Measurements from ENCODE around the gene FAR1. TPM values are rescaled to one million over a fixed set of nuclear protein-coding genes. Genes with fewer than 3 reads are reported as not detected.

FAR1 gene
- total RNA-seq, 4 donors from 2014 or later = 8.0 to 17.0 (median 13.5) TPM

DNA sequence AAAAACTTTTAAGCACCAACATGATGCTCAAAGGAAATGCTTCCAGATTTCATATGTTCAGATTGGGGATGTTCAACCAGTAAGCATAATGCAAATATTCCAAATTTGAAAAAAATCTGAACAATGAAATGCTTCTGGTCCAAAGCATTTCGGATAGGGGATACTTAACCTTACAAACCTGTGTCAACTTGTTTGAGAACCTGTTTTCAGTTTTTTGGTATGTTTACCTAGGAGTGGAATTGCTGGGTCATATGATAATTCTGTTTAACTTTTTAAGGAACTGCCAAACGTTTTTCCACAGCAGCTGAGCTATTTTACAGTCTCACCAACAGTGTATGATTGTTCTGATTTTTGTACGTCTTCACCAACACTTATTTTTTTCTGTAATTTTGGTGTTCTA, 23.7 kb downstream of the FAR1 start:
- no peak for DNase-seq (ENCODE audit: low spot score in 2 of 2)
- WGBS, 2 donors = 45 to 49% methylated on average over 3 of the region's 3 CpGs
- intact Hi-C loops (cut with DNase I; ENCODE audit: low total_unique reads) = no loop called here
- H3K4me3 ChIP-seq (ENCODE audit: low read depth, poor library complexity, severe bottlenecking) = no peak overlapping the region
- no peak for TF ChIP-seq POLR2A (IDR thresholded peaks at IDR 0.05)
- TF ChIP-seq, protein P1, sequence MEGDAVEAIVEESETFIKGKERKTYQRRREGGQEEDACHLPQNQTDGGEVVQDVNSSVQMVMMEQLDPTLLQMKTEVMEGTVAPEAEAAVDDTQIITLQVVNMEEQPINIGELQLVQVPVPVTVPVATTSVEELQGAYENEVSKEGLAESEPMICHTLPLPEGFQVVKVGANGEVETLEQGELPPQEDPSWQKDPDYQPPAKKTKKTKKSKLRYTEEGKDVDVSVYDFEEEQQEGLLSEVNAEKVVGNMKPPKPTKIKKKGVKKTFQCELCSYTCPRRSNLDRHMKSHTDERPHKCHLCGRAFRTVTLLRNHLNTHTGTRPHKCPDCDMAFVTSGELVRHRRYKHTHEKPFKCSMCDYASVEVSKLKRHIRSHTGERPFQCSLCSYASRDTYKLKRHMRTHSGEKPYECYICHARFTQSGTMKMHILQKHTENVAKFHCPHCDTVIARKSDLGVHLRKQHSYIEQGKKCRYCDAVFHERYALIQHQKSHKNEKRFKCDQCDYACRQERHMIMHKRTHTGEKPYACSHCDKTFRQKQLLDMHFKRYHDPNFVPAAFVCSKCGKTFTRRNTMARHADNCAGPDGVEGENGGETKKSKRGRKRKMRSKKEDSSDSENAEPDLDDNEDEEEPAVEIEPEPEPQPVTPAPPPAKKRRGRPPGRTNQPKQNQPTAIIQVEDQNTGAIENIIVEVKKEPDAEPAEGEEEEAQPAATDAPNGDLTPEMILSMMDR (IDR thresholded peaks at IDR 0.05) = no peak

DNA sequence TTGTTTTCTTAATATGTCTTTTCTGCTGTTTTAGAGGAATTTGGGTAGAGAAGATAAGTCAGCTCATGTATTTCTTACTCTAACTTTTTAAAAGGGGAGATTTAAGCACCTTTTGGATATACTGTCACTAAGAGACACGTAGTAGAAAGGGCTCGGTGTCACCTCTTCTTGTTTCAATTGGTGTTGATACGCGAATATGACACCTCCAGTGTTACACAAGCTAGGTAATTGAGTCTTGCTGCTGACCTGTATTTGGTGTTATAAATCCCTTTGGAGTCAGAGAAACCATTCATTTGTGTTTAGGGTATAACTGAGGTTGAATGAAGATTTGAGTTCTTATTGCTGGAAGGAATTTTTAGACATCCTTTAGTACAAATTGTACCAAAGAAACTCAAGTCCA, 25.6 kb downstream of the FAR1 start:
- intact Hi-C loops (cut with DNase I; ENCODE audit: low total_unique reads) = no loop called here
- TF ChIP-seq, protein P1 (IDR thresholded peaks at IDR 0.05) = no peak
- no peak for TF ChIP-seq POLR2A (IDR thresholded peaks at IDR 0.05)
- DNase-seq (ENCODE audit: low spot score in 2 of 2) = no peak
- 94 to 97% methylated on average over 4 of the region's 4 CpGs for WGBS, 2 donors
- no peak overlapping the region for H3K4me3 ChIP-seq (ENCODE audit: low read depth, poor library complexity, severe bottlenecking)

DNA sequence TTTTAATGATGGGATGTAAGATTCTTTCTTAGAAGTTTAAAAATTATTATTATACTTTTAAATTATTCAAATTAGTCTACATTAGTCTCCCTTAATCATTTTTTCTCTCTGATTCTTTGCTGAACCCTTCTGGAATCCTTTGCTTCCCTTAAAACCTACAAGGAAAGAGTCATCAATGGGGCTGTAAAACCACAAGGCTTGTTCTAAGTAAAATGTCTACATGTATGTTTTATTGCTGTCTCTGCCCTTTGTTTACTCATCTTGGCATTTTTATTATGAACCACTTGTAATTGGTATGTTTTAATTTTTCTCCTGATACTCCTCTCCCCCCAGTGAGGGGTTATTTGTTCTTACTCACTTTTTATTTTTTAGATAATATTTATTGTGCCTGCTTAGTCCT, 27.4 kb downstream of the FAR1 start:
- intact Hi-C loops (cut with DNase I; ENCODE audit: low total_unique reads) = no loop called here
- no peak for DNase-seq (ENCODE audit: low spot score in 2 of 2)
- TF ChIP-seq POLR2A (IDR thresholded peaks at IDR 0.05) = no peak
- TF ChIP-seq, protein P1 (IDR thresholded peaks at IDR 0.05) = no peak
- no peak overlapping the region for H3K4me3 ChIP-seq (ENCODE audit: low read depth, poor library complexity, severe bottlenecking)

DNA sequence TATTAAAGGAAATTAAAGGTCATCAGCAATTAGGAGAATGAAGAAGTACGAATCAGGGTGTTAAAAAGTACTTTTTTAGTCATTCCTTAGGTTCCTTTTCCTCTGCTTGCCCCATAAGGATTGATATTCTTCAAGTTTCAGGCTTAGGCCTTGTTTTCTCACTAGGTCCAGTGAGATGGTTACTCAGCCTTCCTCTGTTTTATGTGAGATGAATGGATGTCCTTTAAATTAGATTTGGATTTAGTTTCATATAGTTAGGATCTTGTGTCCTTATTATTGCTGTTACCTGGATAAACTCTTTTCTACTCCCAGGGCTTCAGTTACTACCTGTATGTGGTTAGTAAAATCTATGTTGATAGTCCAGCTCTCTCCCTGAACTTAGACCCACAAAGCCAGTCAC, 29.2 kb downstream of the FAR1 start:
- H3K4me3 ChIP-seq (ENCODE audit: low read depth, poor library complexity, severe bottlenecking) = no peak overlapping the region
- 90 to 93% methylated on average over 1 of the region's 1 CpG for WGBS, 2 donors
- TF ChIP-seq, protein P1 (IDR thresholded peaks at IDR 0.05) = no peak
- no peak for TF ChIP-seq POLR2A (IDR thresholded peaks at IDR 0.05)
- DNase-seq (ENCODE audit: low spot score in 2 of 2) = no peak
- intact Hi-C loops (cut with DNase I; ENCODE audit: low total_unique reads) = no loop called here

DNA sequence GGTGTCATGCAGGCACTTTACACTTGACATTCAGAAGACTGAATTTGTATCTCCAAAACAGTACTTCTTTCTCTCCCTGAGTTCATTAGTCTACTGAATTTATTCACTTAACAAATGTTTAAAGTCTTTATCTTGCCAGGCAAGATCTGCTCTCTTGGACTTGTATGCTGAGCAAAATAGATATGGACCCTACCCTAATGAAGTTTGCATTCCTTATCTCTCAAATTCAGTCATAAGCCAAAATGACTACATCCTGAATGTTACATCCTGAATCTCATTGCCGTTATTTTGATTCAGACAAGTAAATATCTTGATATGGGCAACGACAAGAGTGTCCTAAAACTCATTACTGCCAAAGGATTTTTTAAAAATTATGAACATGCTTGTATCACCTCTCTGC, 29.7 kb downstream of the FAR1 start:
- no peak overlapping the region for H3K4me3 ChIP-seq (ENCODE audit: low read depth, poor library complexity, severe bottlenecking)
- no peak for TF ChIP-seq POLR2A (IDR thresholded peaks at IDR 0.05)
- TF ChIP-seq, protein P1 (IDR thresholded peaks at IDR 0.05) = no peak
- intact Hi-C loops (cut with DNase I; ENCODE audit: low total_unique reads) = no loop called here

DNA sequence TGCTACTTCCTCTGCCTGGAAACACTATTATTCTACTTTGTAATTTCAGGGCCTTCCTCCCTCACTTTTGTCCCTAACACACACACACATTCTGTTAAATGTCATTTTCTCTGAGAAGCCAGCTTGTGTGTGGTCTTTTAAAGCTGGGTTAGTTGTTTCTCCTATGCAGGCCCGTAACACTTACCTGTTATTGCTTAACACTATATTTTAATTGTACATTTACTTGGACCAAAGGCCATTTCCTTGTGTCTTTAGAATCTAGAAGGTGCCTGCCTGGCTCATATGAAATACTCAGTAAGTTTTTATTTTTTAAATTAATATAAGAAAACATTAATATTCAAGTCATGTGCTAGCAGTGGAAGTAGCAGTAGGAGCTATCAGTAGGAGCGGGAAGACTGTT, 30.6 kb downstream of the FAR1 start:
- intact Hi-C loops (cut with DNase I; ENCODE audit: low total_unique reads) = no loop called here
- 95 to 96% methylated on average over 2 of the region's 2 CpGs for WGBS, 2 donors
- H3K4me3 ChIP-seq (ENCODE audit: low read depth, poor library complexity, severe bottlenecking) = no peak overlapping the region
- DNase-seq (ENCODE audit: low spot score in 2 of 2) = no peak
- TF ChIP-seq, protein P1 (IDR thresholded peaks at IDR 0.05) = no peak
- no peak for TF ChIP-seq POLR2A (IDR thresholded peaks at IDR 0.05)

More for the DNA sequence above, 29.7 kb downstream of the FAR1 start:
- no peak for DNase-seq (ENCODE audit: low spot score in 2 of 2)
- 76 to 91% methylated on average over 2 of the region's 2 CpGs for WGBS, 2 donors
